ENCODE measurements around the gene KLF12.
A peak's percentile ranks its signal among the peaks of the same experiment; 100 is the strongest.

Gene KLF12

GRCh38 chr13:74135326-74136083, 1.3 kb upstream of the KLF12 start:
- DNase-seq (ENCODE audit: insufficient read length, low spot score) (peak; percentile 41), FAIRE-seq (peak; percentile 20)

GRCh38 chr13:74134777-74135325, 647 bp upstream of the KLF12 start:
- no peak for DNase-seq (ENCODE audit: insufficient read length, low spot score)
- no peak for FAIRE-seq

- peak; percentile 57 for DNase-seq (ENCODE audit: insufficient read length, low spot score)
- FAIRE-seq: no peak
These were observed 475 bp downstream of the KLF12 start for GRCh38 chr13:74133657-74134201.

- DNase-seq (ENCODE audit: insufficient read length, low spot score) (no peak), FAIRE-seq (no peak)
These were observed 1.2 kb downstream of the KLF12 start for GRCh38 chr13:74132776-74133656.

GRCh38 chr13:74132152-74132775, 1.9 kb downstream of the KLF12 start:
- DNase-seq (ENCODE audit: insufficient read length, low spot score): no peak
- no peak for FAIRE-seq

- no peak for FAIRE-seq
- DNase-seq (ENCODE audit: insufficient read length, low spot score): no peak
These were observed 3.0 kb downstream of the KLF12 start for GRCh38 chr13:74131227-74131626.

GRCh38 chr13:74129500-74130191, 4.6 kb downstream of the KLF12 start:
- DNase-seq (ENCODE audit: insufficient read length, low spot score): no peak
- no peak for FAIRE-seq

GRCh38 chr13:74128156-74128767, 5.9 kb downstream of the KLF12 start:
- no peak for FAIRE-seq

GRCh38 chr13:74118328-74118727, 15.9 kb downstream of the KLF12 start:
- DNase-seq (ENCODE audit: insufficient read length, low spot score) (no peak), FAIRE-seq (no peak)

More at GRCh38 chr13:74128156-74128767, 5.9 kb downstream of the KLF12 start:
- no peak for DNase-seq (ENCODE audit: insufficient read length, low spot score)

GRCh38 chr13:74117207-74117705, 16.9 kb downstream of the KLF12 start:
- FAIRE-seq (no peak), DNase-seq (ENCODE audit: insufficient read length, low spot score) (no peak)

- DNase-seq (ENCODE audit: insufficient read length, low spot score) (no peak), FAIRE-seq (no peak)
These were observed 19.1 kb downstream of the KLF12 start for GRCh38 chr13:74115133-74115532.

GRCh38 chr13:74114641-74115040, 19.6 kb downstream of the KLF12 start:
- no peak for DNase-seq (ENCODE audit: insufficient read length, low spot score)
- FAIRE-seq: no peak

GRCh38 chr13:74114202-74114601, 20.0 kb downstream of the KLF12 start:
- DNase-seq (ENCODE audit: insufficient read length, low spot score) (no peak), FAIRE-seq (no peak)

GRCh38 chr13:74111901-74112824, 22.0 kb downstream of the KLF12 start:
- FAIRE-seq (no peak), DNase-seq (ENCODE audit: insufficient read length, low spot score) (no peak)

- DNase-seq (ENCODE audit: insufficient read length, low spot score): no peak
These were observed 22.8 kb downstream of the KLF12 start for GRCh38 chr13:74111399-74111798.

GRCh38 chr13:74110053-74110452, 24.2 kb downstream of the KLF12 start:
- no peak for FAIRE-seq
- DNase-seq (ENCODE audit: insufficient read length, low spot score): no peak

More at GRCh38 chr13:74111399-74111798, 22.8 kb downstream of the KLF12 start:
- no peak for FAIRE-seq

GRCh38 chr13:74107598-74107997, 26.6 kb downstream of the KLF12 start:
- no peak for FAIRE-seq
- no peak for DNase-seq (ENCODE audit: insufficient read length, low spot score)

- no peak for FAIRE-seq
These were observed 28.3 kb downstream of the KLF12 start for GRCh38 chr13:74105871-74106270.

More at GRCh38 chr13:74105871-74106270, 28.3 kb downstream of the KLF12 start:
- DNase-seq (ENCODE audit: insufficient read length, low spot score): no peak

Data from HTR-8/SVneo (cell line).